HG02840 (cell line): Measurements from ENCODE around the gene NPAS4.
"Not testable (repeated sequence)": the region's sequence is repeated elsewhere in the genome, so short reads cannot be mapped to it uniquely, and the experiment has no call there.

ENCODE experiments used
- ATAC-seq: cut with Tn5 transposase; IDR thresholded peaks from one replicate; pipeline ENCODE4 v1.9.1; 2021; ENCODE audit warnings: mild to moderate bottlenecking, moderate library complexity, moderate number of reproducible peaks; ENCODE audit not compliant: unreplicated experiment, low FRiP score

NPAS4 gene

DNA sequence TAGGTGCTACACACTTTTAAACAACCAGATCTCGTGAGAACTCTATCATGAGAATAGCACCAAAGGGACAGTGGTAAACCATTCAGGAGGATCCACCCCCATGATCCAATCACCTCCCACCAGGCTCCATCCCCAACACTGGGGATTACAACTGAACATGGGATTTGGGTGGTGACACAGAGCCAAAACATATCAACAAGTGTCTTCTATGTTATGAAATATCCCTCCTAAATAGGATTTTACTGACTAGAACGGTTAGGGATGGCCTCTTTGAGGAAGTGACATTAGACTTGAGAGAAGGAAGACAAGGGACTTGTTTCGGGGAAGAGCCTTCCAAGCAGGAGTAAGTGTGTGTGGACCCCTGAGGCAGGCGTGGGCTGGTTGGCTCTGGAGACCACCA, 29.7 kb downstream of the NPAS4 start:
- no peak for ATAC-seq

DNA sequence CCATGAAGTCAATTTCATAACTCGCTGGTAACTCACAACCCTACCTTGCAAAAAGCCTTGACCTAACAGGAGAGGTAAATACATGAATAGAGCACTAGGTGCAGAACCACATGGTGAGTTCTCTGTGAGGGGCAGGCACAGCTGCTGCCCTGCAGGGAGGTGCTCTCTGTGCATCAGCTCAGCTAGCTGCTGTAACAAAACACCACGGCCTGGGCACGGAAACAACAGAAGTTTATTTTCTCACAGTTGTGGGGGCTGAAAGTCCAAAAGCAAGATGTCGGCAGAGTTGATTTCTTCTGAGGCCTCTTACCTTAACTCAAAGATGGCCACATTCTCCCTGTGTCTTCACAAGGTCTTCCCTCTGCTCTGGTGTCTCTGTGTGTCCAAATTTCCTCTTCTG, 30.8 kb downstream of the NPAS4 start:
- ATAC-seq, result no peak

DNA sequence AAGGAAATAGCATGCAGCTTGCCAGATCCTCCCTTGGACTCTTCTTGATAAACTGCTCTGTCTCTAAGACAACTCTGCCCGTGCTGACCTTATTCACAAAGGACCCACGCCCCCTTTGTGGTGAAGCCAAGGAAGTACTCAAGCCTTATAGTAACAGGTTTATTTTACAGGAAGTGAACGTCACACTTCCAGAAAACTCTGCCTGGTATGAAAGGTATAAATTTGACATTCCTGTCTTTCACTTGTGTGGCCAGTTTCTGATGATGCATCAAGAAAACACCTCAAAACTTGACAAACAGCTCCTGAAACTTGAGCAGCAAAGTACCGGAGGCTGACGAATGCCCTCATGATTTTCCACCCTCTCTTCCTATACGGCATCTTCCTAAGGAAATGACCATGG, 33.4 kb downstream of the NPAS4 start:
- ATAC-seq, result no peak

DNA sequence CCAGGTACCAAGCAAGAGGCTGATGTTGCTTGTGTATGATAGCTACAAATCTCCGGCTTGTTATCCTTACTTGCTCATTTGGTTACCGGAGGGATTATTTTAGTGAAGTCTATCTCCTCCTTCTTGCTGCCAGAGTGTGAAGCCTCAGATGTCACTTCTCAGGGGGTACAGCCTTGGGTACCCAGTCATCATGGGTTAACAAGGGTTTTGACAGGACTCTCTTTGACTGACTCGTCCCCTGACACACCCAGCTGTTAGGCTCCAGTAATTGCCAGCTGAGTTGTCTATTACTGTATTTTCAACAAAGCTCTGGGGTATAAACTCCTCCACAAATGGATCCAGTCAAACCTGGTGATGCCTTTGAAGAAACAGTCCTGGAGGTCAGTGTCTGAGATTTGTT, 34.0 kb downstream of the NPAS4 start:
- ATAC-seq, result no peak

DNA sequence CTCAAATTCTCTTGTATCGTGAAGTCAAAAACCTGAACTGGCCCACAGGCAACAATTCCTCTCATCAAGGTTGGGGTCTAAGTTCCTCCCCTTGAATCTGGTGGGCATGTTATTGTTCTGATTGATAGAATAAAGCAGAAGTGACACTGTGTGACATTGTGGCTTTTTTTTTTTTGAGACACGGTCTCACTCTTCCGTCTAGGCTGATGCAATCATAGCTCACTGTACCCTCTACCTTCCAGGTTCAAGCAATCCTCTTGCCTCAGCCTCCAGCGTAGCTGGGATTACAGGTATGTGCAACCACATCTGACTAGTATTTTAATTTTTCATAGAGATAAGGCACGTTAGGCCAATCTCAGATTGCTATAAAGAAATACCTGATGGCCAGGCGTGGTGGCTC, 37.0 kb downstream of the NPAS4 start:
- ATAC-seq, result no peak

DNA sequence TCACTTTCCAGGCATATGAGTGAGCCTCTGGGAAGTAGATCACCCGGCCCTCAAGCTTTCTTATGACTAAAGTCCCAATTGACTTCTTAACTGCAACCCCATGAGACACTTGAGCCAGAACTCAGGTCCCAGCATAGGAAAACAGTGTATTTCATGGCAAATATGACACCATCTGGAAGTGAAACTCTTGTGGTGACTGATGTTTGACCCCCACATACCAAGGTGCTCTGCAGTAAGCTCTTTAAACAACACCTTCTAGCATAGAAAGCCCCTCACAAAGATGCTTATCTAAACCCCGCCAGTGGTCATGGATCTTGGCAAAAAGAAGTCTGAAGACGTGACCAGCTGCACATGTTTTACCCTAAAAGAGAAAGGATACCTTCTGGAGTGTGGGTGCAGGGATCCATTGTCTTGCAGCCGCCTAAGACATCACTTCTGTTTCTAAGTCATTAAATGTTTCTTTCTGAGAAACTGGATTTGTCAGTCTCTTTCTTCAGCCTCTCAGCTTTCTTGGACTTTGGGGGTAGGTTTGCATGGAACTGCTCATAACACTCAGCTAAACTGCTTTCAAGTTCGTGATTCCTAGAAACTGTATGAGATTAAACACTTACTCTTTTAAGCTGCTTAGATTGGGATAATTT, 38.4 kb downstream of the NPAS4 start:
- no peak for ATAC-seq

DNA sequence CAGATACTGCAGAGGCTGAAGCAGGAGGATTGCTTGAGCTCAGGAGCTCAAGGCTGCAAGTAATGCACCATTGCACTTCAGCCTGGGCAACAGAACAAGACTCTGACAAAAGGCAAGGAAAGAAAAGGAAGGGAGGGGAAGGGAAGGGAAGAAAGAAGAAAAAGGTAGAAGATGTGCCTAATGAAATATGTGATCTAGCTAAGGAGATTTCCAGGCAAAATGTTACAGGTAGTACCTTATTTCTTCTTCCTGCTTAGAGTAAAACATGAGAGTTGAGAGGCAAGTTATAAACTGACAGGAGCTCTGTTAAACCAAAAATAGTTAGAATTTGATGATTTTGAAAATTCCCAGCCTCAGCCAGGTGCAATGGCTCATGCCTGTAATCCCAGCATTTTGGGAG, 41.2 kb downstream of the NPAS4 start:
- no peak for ATAC-seq

DNA sequence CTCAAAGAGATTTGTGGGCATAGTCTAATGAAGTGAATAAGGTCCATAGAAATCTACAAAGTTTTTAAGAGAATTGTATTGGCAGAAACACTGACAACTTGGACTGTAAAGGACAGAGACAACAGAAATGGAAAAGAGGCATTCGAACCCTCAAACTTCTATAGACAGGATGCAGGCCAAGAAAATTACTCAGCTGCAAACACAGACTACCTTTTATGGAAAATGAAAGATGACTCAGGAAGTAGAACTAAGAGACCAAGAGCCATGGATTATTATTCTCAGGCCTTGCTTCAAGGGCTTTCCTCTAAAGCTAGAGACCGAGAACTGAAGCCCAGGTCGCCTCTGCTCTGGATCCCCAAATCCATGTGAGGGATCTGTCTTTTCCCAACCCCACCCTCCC, 42.1 kb downstream of the NPAS4 start:
- ATAC-seq, result no peak

DNA sequence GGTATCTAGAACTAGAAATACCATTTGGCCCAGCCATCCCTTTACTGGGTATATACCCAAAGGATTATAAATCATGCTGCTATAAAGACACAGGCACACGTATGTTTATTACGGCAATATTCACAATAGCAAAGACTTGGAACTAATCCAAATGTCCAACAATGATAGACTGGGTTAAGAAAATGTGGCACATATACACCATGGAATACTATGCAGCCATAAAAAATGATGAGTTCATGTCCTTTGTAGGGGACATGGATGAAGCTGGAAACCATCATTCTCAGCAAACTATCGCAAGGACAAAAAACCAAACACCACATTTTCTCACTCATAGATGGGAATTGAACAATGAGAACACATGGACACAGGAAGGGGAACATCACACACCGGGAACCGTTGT, 43.3 kb downstream of the NPAS4 start:
- not testable (repeated sequence) for ATAC-seq

DNA sequence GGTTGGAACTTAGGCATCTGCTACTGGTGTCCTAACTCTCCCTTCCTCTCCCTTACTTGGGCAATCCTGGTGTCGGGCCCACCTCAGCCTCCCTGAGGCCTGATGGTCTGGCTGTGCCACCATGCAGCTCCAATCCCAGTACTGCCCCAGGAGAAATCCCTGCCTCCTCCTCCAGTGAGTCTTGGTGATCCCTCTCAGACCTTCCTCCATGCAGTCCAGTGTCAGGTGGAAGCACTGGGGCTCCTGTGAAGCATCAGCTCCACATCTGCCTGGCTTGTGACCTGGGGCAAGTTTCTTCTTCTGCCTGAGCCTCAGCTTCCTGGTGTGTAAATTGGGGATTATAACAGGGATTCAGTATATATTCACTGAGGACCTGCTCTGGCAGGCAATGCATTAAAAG, 44.1 kb downstream of the NPAS4 start:
- no peak for ATAC-seq

DNA sequence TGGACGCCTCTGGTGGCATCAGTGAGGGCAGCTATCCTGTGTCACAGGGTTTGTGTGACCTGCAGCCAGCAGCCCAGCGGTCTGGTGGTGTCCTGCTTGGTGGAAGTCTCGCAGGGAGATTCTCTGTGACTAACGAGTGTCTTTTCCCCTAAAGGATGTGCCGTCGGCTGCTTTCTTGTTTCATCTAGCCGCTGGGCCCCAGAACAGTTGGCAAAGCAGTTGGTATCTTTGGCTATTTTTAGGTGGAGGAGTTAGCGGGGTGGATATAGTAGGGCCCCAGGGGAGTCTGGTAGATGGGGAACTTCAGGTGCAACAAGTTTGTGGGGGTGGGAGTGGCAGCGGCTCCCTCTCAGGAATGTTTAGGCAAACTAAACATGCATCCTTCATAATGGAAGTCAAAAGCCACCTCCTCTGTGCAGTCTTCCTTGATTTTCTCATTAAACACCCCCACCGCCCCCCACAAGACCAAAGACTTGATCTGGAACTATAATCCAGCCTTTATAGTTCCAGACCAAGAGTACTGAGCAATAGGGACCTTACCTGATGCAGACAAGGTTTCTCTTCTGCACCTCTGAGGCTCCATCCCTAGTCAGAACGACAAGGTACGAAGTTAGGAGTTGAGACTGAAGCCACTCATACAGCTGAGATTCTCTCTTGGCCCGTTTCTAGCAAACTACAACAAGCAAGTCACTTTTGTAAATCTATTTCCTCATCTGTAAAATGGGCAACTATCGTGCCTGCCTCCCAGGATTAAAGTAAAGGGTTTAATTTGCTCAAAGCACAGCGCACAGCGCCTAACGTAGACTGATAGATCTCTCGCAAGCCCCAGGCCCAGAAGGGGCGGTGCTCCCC, 44.8 kb downstream of the NPAS4 start:
- no peak for ATAC-seq

DNA sequence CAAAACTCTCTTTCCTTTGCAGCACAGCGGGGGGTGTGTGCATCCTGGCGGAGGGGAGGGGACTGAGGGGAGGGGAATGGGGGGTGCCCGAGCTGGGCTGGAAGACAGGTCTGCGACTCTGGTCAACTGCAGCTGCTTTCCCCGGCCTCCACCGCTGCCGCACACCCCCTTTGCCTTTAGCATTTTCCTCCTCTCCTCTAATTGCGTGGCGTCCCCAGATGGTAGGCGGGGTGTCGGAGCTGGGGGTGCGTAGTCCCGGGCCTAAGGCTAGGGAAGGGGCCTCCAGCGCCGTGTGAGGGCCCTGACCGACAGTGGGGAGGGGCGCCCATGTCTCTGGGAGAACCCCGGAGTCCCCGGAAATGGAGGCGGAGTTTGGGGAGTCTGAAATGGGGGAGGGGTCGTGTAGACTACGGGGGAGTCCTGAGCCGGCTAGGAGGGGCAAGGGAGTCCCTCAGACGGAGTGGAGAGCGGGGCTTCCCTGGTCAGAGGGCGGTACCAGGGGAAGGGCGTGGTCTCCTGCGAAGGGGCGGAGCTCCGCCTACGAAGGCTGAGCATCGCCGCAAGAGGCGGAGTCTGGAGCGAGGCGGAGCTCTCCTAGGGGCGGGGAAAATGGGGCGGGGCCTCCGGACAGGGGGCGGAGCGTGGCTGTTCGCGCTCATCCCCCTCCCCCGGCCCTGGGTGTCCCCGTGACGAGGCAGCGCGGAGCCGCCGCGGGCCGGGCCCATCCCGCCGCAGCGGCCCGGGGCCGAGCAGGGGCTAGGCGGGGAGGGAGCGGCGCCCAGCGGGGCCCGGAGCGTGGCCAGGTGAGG, 45.6 kb downstream of the NPAS4 start, which contains the start of gene PELI3:
PELI3 (plus strand) TSS at position 681 of the 809 bp plus-strand sequence. CDS start 1,224 bp downstream, outside the sequence.
- peak; percentile 75 for ATAC-seq

DNA sequence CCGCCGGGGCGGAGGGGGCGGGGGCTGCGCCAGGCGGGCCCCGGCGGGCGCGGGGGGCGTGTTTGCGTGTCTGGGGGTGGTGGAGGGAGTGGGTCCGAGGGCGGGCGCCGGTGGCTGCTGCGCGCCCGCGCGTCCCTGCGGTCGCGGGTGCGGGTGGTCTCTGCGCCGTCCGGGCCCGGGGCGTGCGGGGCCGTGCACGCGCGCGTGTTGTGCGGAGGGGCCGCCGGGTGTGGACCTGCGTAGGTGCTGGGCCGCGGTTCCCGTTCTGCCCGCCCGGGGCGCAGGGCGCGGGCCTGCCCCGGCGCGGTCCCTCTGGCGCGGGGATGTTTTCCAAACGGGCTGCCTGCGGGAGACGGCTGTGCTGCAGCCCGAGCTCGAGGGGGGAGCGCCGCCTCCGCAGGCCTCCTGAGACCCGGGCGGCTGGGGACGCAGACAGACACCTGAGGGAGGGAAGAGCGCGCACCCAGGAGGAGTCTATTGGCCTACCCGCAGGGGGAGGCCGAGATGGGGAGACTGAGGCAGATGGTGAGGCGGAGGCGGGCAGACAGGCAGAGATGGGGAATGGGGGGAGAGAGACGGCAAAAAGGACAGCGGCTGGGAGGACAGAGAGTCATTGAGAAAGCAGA, 46.3 kb downstream of the NPAS4 start:
- ATAC-seq, result no peak

DNA sequence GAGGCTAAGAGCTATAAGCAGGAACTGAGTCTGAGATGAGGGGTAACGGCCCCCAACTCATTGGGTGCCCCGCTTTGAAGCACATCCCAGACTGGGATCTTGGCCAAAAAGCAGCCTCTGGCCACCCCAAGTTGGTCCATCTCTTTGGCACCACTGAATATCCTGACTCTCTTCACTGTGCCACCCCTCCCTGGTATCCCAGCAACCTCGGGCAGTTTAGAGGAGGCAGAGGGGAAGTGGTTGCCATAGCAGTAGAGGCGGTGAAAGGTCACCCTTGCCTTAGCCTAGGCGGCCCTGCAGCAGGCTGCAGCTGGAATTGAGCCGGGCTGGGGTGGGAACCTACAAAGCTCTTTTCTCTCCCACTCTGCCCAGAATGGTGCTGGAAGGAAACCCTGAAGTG, 46.9 kb downstream of the NPAS4 start:
- ATAC-seq, result no peak

DNA sequence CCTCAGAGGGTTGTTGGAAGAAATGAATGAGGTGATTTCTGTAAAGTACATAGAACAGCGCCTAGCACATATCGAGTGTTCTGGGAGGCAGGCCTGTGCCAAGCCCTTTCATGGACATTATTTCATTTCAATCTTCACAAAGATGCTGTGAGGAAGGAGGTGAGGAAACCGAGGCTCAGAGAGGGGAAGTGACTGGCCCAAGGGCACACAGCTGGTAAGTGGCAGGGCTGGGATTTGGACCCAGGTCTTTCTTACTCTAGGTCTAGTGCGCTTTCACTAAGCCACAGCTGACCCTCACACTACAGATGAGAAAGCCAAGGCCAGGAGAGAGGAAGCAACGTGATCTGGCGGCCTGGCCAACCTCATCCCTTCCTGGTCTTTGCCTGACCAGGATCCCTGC, 47.9 kb downstream of the NPAS4 start:
- no peak for ATAC-seq

DNA sequence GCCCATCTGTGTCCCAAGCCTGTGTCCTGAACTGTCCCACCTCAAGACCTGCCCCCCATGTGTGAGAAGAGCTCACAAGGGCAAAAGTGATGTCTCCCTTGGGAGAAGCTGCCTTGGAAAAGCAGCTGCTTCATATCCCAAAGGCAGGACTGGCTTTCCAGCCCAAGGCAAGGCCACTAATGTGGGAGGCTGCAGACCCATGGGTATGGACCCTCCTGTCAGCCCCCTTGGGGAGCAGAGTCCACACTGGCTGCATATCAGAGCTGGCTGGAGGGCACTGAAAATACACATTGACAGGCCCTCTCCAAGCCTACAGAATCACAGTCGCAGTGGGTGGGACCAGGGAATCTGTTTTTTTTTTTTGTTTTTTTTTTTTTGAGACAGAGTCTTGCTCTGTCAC, 48.6 kb downstream of the NPAS4 start:
- no peak for ATAC-seq

DNA sequence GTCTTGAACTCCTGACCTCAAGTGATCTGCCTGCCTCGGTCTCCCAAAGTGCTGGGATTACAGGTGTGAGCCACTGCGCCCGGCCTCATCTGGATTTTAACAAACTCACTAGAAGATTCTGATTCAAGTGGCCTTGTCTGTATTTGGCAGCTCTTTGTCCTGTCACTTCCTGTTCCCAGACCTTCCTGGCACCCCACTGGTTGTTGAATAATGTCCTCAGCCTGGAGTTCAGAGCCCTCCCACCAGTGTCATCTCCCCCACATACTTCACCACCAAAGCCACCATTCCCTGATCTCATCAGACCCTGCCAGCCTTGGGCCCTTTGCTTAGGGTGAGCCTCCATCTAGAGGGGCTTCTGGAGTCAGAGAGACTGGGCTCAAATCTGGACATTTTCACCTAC, 49.2 kb downstream of the NPAS4 start:
- no peak for ATAC-seq

DNA sequence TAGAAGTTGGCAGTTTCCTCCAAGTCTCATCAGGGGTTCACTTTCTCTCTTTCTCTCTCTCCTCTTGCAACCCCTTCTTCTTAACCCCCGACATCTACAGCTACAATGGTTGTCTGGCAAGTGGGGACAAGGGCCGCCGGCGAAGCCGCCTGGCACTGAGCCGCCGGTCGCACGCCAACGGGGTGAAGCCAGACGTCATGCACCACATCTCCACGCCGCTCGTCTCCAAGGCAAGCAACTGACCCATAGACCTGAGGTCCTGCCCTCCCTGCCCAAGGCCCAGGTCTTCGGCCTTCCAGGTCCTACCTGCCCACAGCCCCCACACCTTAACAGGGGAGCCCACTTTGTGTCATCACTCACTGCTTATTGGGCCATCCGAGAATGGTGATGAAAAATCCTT, 50.3 kb downstream of the NPAS4 start:
- ATAC-seq, result no peak

DNA sequence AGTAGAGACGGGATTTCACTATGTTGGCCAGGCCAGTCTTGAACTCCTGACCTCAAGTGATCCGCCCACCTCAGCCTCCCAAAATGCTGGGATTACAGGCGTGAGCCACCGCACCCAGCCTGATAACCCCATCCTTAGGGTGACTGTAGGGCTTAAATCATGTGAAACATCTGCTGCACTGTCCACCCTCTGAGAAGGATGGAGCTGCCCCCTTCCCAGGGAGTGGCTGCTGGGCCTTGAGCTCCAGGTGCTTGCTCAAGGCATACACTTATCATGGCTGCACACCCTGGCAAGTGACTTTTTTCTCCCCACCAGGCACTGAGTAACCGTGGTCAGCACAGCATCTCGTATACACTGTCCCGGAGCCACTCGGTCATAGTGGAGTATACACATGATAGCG, 51.2 kb downstream of the NPAS4 start:
- no peak for ATAC-seq

DNA sequence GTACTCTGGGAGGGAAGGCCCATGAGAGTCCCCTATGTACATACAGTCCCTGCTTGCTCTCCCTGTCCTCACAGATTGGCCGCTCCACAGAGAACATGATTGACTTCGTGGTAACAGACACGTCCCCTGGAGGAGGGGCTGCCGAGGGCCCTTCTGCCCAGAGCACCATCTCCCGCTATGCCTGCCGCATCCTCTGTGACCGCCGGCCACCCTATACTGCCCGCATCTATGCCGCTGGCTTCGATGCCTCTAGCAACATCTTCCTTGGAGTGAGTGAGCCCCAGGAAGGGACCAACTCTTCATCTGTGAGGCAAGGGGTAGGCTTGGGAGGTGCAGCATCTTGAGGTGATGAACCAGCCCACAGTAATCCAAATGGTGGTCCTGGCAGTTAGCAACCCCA, 52.3 kb downstream of the NPAS4 start:
- no peak for ATAC-seq
